ENCODE measurements around the gene PPP1R12B. TPM values are rescaled to one million over a fixed set of nuclear protein-coding genes. Genes with fewer than 3 reads are reported as not detected.
"Not testable (repeated sequence)": the region's sequence is repeated elsewhere in the genome, so short reads cannot be mapped to it uniquely, and the experiment has no call there.

Gene PPP1R12B
- total RNA-seq, 4 donors from 2014 or later: 197 to 386 (median 303) TPM

DNA sequence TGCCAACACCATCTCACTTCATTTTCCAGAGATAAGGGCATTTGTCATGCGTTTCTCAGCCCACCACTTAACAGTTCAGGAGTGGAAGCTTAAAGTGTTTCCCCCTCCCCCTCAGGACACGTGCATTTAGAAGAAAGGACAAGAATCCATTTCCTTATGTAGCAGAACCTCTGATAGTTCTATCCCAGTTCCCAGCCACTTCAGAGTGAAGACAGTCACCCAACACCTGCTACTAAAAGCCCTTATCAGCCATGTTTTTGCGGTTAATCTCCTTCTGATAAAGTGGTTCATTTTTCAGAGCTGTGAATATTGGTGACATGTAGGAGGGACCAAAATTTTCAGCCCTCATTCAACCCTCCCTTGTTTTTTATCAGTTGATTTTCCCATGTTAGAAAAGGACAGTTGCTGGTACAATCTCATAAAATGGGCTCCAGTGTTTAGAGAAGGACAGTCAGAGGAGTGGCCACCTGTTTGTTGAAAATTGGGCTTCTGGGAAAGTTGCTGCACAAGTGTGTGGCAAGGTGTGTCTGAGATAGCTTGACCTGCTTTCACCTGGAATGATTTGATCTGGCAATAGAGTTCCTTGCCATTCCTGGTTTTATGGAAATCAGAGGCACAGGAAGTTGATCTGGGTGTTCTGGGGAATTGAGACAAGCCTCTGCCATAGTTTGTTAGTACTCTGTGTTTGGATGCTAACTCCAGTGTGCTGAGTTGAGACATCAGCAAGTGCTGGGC, 114.0 kb downstream of the PPP1R12B start:
- Histone ChIP-seq H3K4me3 (no peak overlapping the region), H3K4me1 (no peaks in the 10 kb centered on the region), H3K36me3 (no peaks in the 10 kb centered on the region), H3K9me3 (no peaks in the 10 kb centered on the region), H3K27me3 (no peaks in the 10 kb centered on the region), H3K27ac (no peak overlapping the region)
- intact Hi-C loops (cut with DNase I; ENCODE audit: low total_unique reads): no loop called here
- TF ChIP-seq POLR2A (IDR thresholded peaks at IDR 0.05): no peak
- TF ChIP-seq, protein P1, sequence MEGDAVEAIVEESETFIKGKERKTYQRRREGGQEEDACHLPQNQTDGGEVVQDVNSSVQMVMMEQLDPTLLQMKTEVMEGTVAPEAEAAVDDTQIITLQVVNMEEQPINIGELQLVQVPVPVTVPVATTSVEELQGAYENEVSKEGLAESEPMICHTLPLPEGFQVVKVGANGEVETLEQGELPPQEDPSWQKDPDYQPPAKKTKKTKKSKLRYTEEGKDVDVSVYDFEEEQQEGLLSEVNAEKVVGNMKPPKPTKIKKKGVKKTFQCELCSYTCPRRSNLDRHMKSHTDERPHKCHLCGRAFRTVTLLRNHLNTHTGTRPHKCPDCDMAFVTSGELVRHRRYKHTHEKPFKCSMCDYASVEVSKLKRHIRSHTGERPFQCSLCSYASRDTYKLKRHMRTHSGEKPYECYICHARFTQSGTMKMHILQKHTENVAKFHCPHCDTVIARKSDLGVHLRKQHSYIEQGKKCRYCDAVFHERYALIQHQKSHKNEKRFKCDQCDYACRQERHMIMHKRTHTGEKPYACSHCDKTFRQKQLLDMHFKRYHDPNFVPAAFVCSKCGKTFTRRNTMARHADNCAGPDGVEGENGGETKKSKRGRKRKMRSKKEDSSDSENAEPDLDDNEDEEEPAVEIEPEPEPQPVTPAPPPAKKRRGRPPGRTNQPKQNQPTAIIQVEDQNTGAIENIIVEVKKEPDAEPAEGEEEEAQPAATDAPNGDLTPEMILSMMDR (IDR thresholded peaks at IDR 0.05): no peak
- DNase-seq: no peak

DNA sequence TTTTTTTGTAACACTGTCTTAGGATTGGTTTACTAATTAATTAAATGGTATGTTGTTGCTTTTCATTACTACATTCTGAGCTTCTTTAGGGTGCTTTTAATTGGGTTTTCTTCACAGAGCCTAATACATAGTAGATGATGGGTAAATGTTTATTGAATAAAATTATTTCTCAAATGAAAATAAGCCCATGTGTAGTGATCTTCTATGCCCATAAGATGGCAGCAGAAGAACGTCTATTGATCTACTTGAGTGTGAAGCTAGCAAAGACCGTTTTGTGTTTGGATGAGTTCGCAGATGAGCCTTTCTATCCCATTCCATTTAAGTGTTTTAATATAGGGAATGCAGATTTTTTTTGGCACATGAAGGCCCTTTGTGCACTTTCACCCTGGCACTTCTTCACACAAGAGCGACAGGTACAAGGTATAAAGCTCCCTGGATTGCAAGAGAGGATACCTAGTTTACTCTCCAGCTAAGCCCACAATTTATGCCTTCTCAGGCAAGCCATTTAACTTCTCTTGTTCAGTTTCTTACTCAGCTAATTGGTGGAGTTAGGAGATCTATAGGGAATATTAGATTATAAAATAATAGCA, 115.7 kb downstream of the PPP1R12B start:
- TF ChIP-seq, protein P1 (IDR thresholded peaks at IDR 0.05): peak in 3 of 4 experiments; percentile 39 to 52 (median 52)
- H3K36me3 ChIP-seq; H3K9me3 ChIP-seq; H3K27me3 ChIP-seq; H3K27ac ChIP-seq; intact Hi-C loops (cut with DNase I; ENCODE audit: low total_unique reads); DNase-seq; H3K4me3 ChIP-seq; H3K4me1 ChIP-seq: not testable (repeated sequence)

DNA sequence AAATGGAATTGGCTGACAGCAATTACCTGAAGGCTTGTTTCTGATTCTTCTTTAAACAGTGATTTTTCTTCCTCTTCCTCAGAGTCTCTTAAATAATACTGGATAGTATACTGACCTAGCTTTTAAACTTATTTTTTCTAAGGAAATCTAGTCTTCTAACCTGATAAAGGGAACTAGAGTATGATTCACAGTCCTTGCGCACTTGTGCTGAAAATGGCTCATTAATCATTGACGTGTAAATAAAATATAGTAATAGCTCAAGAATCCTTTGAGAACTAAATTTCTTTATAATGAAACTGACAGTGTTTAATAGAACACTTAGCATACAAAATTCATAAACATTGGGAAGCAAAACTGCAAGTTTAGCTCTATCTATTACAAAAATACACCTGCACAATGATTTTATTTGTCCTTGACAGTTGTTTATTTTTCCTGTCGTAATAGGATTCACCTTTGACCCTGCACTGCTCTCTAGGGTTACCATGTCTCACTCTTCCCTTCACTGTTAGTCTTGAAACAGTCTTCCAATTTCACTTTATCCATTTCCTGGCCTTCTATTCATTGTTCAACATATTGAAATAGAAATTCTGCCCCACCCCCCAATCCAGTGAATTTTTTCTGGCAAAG, 117.3 kb downstream of the PPP1R12B start:
- DNase-seq; intact Hi-C loops (cut with DNase I; ENCODE audit: low total_unique reads); H3K4me1 ChIP-seq; H3K9me3 ChIP-seq; H3K27me3 ChIP-seq; H3K36me3 ChIP-seq; H3K27ac ChIP-seq; H3K4me3 ChIP-seq: not testable (repeated sequence)

DNA sequence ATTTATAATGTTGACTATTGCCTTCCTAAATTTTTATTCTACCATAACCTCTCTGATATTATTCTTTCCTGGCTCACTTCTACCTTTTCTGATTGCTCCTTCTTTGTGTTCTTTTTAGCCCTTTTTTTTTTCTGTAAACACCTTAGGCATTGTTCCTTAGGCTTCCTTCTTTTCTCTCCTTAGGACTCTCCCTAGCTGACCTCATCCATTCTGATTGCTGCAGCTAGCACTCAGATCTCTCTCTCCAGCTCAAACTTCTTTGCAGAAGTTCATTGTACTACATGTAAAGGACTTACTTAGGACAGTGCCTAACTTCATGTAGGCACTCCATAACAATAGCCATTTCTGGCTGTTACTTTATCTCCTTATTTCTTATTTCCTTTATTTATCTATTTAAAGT, 117.8 kb downstream of the PPP1R12B start:
- H3K36me3 ChIP-seq; H3K4me3 ChIP-seq; intact Hi-C loops (cut with DNase I; ENCODE audit: low total_unique reads); H3K27ac ChIP-seq; DNase-seq; H3K27me3 ChIP-seq; H3K4me1 ChIP-seq; H3K9me3 ChIP-seq: not testable (repeated sequence)

DNA sequence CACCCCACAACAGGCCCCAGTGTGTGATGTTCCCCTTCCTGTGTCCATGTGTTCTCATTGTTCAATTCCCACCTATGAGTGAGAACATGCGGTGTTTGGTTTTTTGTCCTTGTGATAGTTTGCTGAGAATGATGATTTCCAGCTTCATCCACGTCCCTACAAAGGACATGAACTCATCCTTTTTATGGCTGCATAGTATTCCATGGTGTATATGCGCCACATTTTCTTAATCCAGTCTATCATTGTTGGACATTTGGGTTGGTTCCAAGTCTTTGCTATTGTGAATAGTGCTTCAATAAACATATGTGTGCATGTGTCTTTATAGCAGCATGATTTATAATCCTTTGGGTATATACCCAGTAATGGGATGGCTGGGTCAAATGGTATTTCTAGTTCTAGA, 118.9 kb downstream of the PPP1R12B start:
- H3K27me3 ChIP-seq; H3K27ac ChIP-seq; H3K36me3 ChIP-seq; H3K4me1 ChIP-seq; H3K9me3 ChIP-seq; DNase-seq; H3K4me3 ChIP-seq; intact Hi-C loops (cut with DNase I; ENCODE audit: low total_unique reads): not testable (repeated sequence)

DNA sequence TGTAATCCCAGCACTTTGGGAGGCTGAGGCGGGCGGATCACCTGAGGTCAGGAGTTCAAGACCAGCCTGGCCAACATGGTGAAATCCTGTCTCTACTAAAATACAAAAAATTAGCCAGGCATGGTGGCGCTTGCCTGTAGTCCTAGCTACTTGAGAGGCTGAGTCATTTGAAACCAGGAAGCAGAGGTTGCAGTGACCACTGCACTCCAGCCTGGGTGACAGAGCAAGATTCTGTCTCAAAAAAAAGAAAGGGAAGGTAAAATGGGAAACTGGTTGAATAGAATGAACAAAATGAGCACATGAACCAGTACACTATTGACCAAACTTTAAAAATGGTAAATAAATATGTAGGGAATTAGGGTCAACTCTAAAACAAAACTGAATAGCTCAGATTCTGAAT, 120.2 kb downstream of the PPP1R12B start:
- H3K9me3 ChIP-seq; DNase-seq; intact Hi-C loops (cut with DNase I; ENCODE audit: low total_unique reads); H3K27me3 ChIP-seq; H3K36me3 ChIP-seq; H3K4me1 ChIP-seq; H3K4me3 ChIP-seq; H3K27ac ChIP-seq: not testable (repeated sequence)

DNA sequence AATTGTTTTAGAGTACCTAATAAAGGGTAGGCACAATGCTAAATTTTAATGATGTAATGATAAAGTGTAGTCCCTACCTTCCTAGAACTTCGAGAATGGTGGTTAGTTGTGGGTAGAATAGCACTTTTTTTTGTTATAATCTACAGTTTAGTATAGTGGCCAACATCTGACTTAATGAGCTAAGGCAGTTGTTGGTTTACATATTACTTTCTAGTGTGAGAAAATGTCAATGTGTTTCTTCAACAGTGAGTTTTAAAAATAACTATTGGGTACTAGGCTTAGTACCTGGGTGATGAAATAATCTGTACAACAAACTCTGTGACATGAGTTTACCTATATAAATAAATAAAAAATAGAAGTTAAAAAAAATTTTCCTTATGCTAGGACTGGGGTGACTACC, 120.6 kb downstream of the PPP1R12B start:
- H3K27me3 ChIP-seq; DNase-seq; H3K4me3 ChIP-seq; H3K9me3 ChIP-seq; H3K4me1 ChIP-seq; H3K27ac ChIP-seq; H3K36me3 ChIP-seq; intact Hi-C loops (cut with DNase I; ENCODE audit: low total_unique reads): not testable (repeated sequence)

All from uterus (tissue), 4 donors.